Muscle layer of colon (tissue), 2 donors: Measurements from ENCODE around the gene PDGFC.

ENCODE experiments used
- H3K27ac ChIP-seq: one replicate; pipeline ENCODE4 v1.7.0; 2013; ENCODE audit warnings: low read depth, mild to moderate bottlenecking, low read length, moderate library complexity
- H3K27me3 ChIP-seq, 2 donors: one replicate each; pipeline ENCODE4 v1.7.0; 2013; ENCODE audit warnings: low read length in 2 of 2, mild to moderate bottlenecking in 2 of 2; ENCODE audit not compliant: insufficient read depth in 2 of 2, control insufficient read depth in 1 of 2
- H3K36me3 ChIP-seq: one replicate; pipeline ENCODE4 v1.7.0; 2013; ENCODE audit warnings: mild to moderate bottlenecking, low read length; ENCODE audit not compliant: insufficient read depth
- H3K4me1 ChIP-seq: one replicate; pipeline ENCODE4 v1.7.0; 2013; ENCODE audit warnings: mild to moderate bottlenecking, low read length; ENCODE audit not compliant: insufficient read depth
- H3K4me3 ChIP-seq, 2 donors: one replicate each; pipeline ENCODE4 v1.7.0; 2013; ENCODE audit warnings: low read length in 2 of 2, low read depth in 1 of 2, mild to moderate bottlenecking in 1 of 2, moderate library complexity in 1 of 2
- H3K9ac ChIP-seq: one replicate; pipeline ENCODE4 v1.7.0; 2013; ENCODE audit warnings: low read length
- H3K9me3 ChIP-seq: one replicate; pipeline ENCODE4 v1.7.0; 2013; ENCODE audit warnings: mild to moderate bottlenecking, low read length
- donor health status: abdominal sarcoma.
- donor health status: Adenocarcinoma of cecum.

PDGFC gene

DNA sequence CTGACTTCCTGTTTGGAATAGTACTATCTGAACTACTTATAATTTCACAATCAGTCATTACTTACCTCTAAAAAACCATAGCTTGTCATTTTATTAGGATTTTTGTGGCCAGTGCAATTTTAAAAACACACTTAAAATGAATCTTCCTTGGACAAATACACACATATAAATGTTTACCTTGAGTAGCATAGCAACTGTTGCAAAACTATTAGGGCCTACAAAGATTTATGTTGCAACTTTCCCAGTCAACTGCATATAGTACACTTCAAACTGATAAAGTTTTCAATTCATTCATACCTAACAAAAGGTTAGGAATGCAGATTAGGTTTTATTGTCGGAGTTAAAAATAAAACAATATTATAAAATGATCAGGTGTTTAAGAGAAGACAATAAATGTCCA lies 193.0 kb downstream of the PDGFC start:
- H3K9me3 ChIP-seq, result no peaks in the 10 kb centered on the region
- H3K27me3 ChIP-seq, result no peaks in the 10 kb centered on the region
- peaks cover 30% of the 10 kb centered on the region for H3K4me1 ChIP-seq
- H3K36me3 ChIP-seq, result no peaks in the 10 kb centered on the region
- H3K4me3 ChIP-seq, result no peak overlapping the region
- H3K27ac ChIP-seq, result no peak overlapping the region
- no peak overlapping the region for H3K9ac ChIP-seq

DNA sequence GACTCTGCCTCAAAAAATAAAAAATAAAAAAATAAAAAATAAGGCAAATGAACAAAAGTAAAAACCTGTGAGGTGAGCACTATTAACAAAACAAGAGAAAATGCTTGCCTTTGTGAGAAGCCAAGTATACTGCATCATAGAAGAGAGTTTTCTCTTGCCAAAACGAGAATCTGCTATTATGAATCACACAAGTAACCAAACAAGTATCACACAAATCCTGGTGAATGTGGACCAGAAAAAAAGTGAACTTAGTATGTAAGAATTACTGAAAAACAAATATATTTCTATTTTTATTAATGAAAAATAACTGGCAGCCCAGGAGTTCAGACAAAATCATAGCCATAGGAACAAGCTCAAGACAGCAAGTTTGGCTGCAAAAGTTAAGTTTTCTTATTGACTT lies 193.5 kb downstream of the PDGFC start:
- H3K4me1 ChIP-seq, result peaks cover 31% of the 10 kb centered on the region
- no peaks in the 10 kb centered on the region for H3K27me3 ChIP-seq
- H3K4me3 ChIP-seq, result no peak overlapping the region
- H3K36me3 ChIP-seq, result no peaks in the 10 kb centered on the region
- peak overlapping the region; percentile 13 for H3K27ac ChIP-seq
- no peak overlapping the region for H3K9ac ChIP-seq
- H3K9me3 ChIP-seq, result no peaks in the 10 kb centered on the region

GRCh38 chr4:156775813-156776212 lies 195.8 kb downstream of the PDGFC start:
- no peak overlapping the region for H3K9ac ChIP-seq
- H3K27ac ChIP-seq, result peak overlapping the region; percentile 37
- H3K9me3 ChIP-seq, result no peaks in the 10 kb centered on the region
- H3K4me1 ChIP-seq, result peaks cover 49% of the 10 kb centered on the region
- no peak overlapping the region for H3K4me3 ChIP-seq
- no peaks in the 10 kb centered on the region for H3K27me3 ChIP-seq
- no peaks in the 10 kb centered on the region for H3K36me3 ChIP-seq

- Histone ChIP-seq H3K36me3 (no peaks in the 10 kb centered on the region), H3K27me3 (no peaks in the 10 kb centered on the region), H3K9ac (no peak overlapping the region), H3K27ac (no peak overlapping the region), H3K4me1 (peaks cover 60% of the 10 kb centered on the region), H3K9me3 (no peaks in the 10 kb centered on the region), H3K4me3 (no peak overlapping the region)
Measured at GRCh38 chr4:156774422-156774821, 197.2 kb downstream of the PDGFC start.

DNA sequence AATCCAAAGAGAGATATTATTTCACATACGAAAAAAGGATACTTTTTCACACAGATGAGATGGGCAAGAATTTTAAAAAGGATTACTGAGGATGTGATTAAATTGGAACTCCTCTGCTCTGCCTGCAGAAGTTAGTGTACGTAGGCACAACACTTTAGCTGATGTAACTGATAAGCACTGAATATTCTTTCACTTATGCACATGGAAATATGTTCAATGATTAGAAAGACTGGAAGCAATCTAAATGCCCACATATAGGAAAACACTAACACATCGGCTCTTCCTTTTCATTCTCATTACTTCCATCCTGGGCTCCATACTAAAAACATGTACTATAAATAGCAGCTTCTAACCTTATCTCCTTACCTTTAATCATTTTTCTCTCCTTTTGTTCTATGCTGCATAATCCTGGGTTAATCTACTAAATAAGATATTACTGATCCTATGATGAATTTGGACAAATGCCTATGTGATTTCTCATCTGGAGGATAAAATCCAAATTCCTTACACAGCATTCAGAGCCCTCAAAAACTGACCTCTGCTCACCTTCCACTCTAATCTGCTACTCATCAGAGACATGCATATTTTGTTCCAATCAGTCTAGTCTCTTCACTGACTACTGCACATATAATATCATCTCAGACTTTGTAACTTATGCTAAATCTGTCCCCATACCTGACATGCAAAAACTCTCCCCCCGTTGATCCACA lies 197.8 kb downstream of the PDGFC start:
- no peak overlapping the region for H3K4me3 ChIP-seq
- H3K9me3 ChIP-seq, result no peaks in the 10 kb centered on the region
- peaks cover 54% of the 10 kb centered on the region for H3K4me1 ChIP-seq
- no peaks in the 10 kb centered on the region for H3K27me3 ChIP-seq
- no peak overlapping the region for H3K27ac ChIP-seq
- no peaks in the 10 kb centered on the region for H3K36me3 ChIP-seq
- H3K9ac ChIP-seq, result no peak overlapping the region

DNA sequence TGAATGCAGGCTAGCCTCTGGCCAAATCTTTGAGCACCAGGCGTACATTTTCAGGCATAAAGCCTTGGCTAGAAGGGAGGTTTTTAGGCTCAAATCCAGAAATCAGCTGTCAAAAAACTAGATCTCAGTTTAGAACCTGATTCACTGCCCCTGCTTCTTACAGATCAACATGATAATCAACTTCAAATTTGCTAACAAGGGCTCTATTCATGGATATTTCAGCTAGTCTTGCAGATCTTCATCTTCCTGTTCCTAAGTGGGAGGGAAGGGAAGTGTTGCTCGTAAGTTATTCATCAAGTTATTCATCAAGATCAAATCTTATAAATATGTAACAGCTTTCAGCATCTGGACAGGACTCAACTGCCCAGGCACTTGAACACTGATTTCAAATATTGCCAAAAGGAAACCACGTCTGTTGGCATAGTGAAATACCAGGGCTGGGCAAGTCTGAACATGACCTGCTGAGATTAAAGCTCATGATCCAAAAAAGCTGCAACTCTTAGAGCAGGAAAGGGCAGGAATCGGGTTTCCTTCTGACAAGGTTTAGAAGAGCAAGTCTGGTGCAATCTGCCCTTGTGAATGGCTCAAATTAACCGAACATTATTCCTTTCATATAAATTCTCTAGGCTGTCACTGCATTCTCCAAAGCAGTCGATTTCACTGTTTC lies 200.3 kb downstream of the PDGFC start:
- Histone ChIP-seq H3K9me3 (no peaks in the 10 kb centered on the region), H3K36me3 (no peaks in the 10 kb centered on the region), H3K4me3 (peak overlapping the region; percentile 16 to 36), H3K9ac (peak overlapping the region; percentile 31), H3K4me1 (peaks cover 48% of the 10 kb centered on the region), H3K27ac (peak overlapping the region; percentile 64), H3K27me3 (no peaks in the 10 kb centered on the region)

DNA sequence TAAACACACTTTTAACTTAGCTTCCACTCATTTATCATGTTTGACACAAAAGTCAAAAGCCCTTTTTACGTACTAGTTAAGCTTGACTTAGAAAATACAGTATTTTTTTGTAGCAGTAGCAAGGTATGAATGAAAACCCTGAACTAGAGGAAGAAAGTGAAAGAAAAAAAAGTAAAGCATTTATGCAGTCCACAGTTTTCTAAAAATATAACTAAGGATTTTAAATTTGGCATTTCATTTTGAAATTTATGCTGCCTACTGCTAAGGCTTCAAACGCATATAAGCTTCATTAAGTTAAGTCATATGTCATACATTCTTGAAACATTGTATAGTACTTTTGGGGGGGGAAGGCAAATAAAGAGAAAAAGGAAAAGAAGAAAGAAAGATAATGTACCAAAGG lies 201.5 kb downstream of the PDGFC start:
- H3K27ac ChIP-seq, result peak overlapping the region; percentile 31
- no peak overlapping the region for H3K4me3 ChIP-seq
- H3K9ac ChIP-seq, result no peak overlapping the region
- H3K36me3 ChIP-seq, result no peaks in the 10 kb centered on the region
- no peaks in the 10 kb centered on the region for H3K27me3 ChIP-seq
- peaks cover 48% of the 10 kb centered on the region for H3K4me1 ChIP-seq
- H3K9me3 ChIP-seq, result no peaks in the 10 kb centered on the region

DNA sequence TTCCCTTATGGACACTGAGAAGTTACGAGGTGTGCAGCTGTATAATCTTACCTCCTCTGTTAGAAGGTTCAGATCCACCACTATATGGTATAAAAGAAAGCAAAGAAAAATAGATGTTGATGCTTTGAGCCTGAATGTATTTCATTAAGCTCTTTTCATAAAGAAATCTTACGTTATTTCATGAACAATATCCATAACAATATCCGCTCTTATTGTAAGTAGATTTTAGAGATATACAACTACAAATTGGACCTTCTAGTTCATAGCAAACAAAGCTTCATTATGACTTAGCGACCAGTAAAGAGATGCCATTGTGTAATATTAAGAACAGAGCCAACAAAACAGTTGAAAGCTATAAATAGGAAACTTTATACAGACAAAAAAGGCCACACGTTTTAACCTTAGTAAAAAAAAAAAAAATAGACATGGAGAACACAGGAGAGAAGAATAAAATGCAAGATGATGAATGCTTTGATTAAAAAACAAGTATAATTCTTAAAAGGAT lies 203.6 kb downstream of the PDGFC start:
- Histone ChIP-seq H3K9ac (no peak overlapping the region), H3K36me3 (peaks cover under 1% of the 10 kb centered on the region), H3K4me3 (no peak overlapping the region), H3K27ac (no peak overlapping the region), H3K27me3 (no peaks in the 10 kb centered on the region), H3K4me1 (peaks cover 34% of the 10 kb centered on the region), H3K9me3 (no peaks in the 10 kb centered on the region)

- H3K9me3 ChIP-seq, result no peaks in the 10 kb centered on the region
- no peaks in the 10 kb centered on the region for H3K27me3 ChIP-seq
- H3K4me3 ChIP-seq, result no peak overlapping the region
- H3K27ac ChIP-seq, result no peak overlapping the region
- H3K36me3 ChIP-seq, result peaks cover 6% of the 10 kb centered on the region
- peaks cover 25% of the 10 kb centered on the region for H3K4me1 ChIP-seq
- no peak overlapping the region for H3K9ac ChIP-seq
Measured at GRCh38 chr4:156766846-156767245, 204.8 kb downstream of the PDGFC start.

DNA sequence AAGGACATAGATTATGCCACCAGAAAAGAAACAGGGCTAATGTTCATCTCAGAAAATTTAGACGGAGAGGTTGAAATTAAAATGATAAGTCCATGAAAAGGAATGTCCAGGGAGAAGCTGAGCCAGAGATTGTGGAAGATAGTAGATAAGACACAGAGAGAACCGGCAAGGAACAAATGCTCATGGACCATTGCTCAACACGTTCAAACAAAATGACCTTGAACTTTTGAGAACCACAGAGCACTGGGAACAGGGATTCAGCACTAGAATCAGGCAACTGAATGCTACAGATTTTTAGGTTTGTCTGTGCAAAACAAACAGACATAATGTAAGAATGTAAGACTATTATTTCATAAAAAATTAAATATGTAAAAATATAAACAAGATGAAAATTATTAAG lies 206.3 kb downstream of the PDGFC start:
- Histone ChIP-seq H3K27ac (no peak overlapping the region), H3K36me3 (peaks cover 6% of the 10 kb centered on the region), H3K27me3 (no peaks in the 10 kb centered on the region), H3K9me3 (no peaks in the 10 kb centered on the region), H3K9ac (no peak overlapping the region), H3K4me1 (peaks cover 12% of the 10 kb centered on the region), H3K4me3 (no peak overlapping the region)

DNA sequence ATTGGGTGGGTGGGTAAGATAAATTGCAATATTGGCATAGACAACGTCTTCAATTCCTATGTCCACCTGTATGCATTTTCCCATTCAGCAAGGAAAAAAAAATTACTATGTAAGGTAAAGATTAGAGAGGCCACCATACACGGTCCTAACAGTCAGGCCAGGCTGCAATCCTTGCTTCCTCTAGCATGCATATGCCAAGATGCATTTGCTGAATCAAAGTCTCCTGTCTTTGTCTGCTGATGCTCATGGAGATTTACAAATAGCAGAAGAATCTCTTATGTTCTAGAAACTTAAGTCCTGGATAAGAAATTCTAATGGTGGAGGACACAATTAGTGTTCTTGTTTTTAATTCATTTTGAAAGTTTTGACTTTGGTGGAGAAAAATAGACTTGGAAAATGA lies 206.8 kb downstream of the PDGFC start:
- no peak overlapping the region for H3K9ac ChIP-seq
- no peaks in the 10 kb centered on the region for H3K9me3 ChIP-seq
- no peaks in the 10 kb centered on the region for H3K27me3 ChIP-seq
- peaks cover 6% of the 10 kb centered on the region for H3K36me3 ChIP-seq
- H3K4me3 ChIP-seq, result no peak overlapping the region
- H3K27ac ChIP-seq, result no peak overlapping the region
- peaks cover 7% of the 10 kb centered on the region for H3K4me1 ChIP-seq

DNA sequence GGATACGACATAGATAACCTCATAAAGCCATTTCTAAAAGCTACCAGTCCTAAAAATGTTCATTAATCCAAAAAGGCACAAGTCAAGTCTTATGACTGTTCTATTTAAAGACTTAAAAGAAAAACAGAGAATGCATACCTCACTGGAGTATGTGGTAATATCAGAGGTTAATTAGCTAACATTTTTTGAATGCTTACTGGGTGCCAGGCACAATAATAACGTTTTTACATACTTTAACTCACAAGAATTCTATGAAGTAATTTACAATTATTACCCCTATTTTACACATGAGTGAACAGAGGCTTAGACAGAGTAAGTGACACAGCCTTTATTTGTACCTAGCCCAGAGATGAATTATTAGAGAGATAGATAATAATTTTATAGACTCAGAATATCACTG lies 207.5 kb downstream of the PDGFC start:
- Histone ChIP-seq H3K27me3 (no peaks in the 10 kb centered on the region), H3K27ac (no peak overlapping the region), H3K4me3 (no peak overlapping the region), H3K9me3 (no peaks in the 10 kb centered on the region), H3K9ac (no peak overlapping the region), H3K36me3 (peaks cover 6% of the 10 kb centered on the region), H3K4me1 (peaks cover 4% of the 10 kb centered on the region)
